GM23248 (cell line): ENCODE measurements around the gene ZNHIT6. TPM values are rescaled to one million over a fixed set of nuclear protein-coding genes. Genes with fewer than 3 reads are reported as not detected.
A peak's percentile ranks its signal among the peaks of the same experiment; 100 is the strongest.

Experiments used
- DNase-seq: peaks from one replicate; pipeline ENCODE4 v3.0.0-alpha.2; 2015
- H2AFZ ChIP-seq: fragments of 200-600 bp; sonication (generic); 2 replicates; pipeline ENCODE4 v1.6.1; 2016; ENCODE audit warnings: antibody characterized with exemption
- H3F3A ChIP-seq: fragments of 200-600 bp; sonication (generic); 2 replicates; pipeline ENCODE4 v1.6.1; 2016; ENCODE audit warnings: mild to moderate bottlenecking, antibody characterized with exemption, mixed run types; ENCODE audit not compliant: insufficient read depth
- H3K27ac ChIP-seq: fragments of 200-600 bp; sonication (generic); 2 replicates; pipeline ENCODE4 v1.5.1; 2016; ENCODE audit warnings: mild to moderate bottlenecking
- H3K27me3 ChIP-seq: fragments of 200-600 bp; sonication (generic); replicated peaks from 2 replicates; pipeline ENCODE4 v1.6.1; 2016; ENCODE audit warnings: mild to moderate bottlenecking; ENCODE audit not compliant: insufficient read depth
- H3K36me3 ChIP-seq: fragments of 200-600 bp; sonication (generic); 2 replicates; pipeline ENCODE4 v1.6.1; 2016; ENCODE audit warnings: low read depth, mild to moderate bottlenecking
- H3K4me1 ChIP-seq: fragments of 200-600 bp; sonication (generic); 2 replicates; pipeline ENCODE4 v1.6.1; 2016; ENCODE audit warnings: mild to moderate bottlenecking; ENCODE audit not compliant: insufficient read depth
- H3K4me2 ChIP-seq: fragments of 200-600 bp; sonication (generic); one replicate; pipeline ENCODE4 v1.6.1; 2016; ENCODE audit warnings: mild to moderate bottlenecking; ENCODE audit not compliant: unreplicated experiment
- H3K4me3 ChIP-seq: fragments of 200-600 bp; sonication (generic); 2 replicates; pipeline ENCODE4 v1.5.1; 2016; ENCODE audit warnings: mild to moderate bottlenecking
- H3K79me2 ChIP-seq: fragments of 200-600 bp; sonication (generic); 2 replicates; pipeline ENCODE4 v1.6.1; 2016; ENCODE audit warnings: mild to moderate bottlenecking; ENCODE audit not compliant: insufficient read depth
- H3K9ac ChIP-seq: fragments of 200-600 bp; sonication (generic); 2 replicates; pipeline ENCODE4 v1.6.1; 2016; ENCODE audit warnings: mild to moderate bottlenecking
- H3K9me2 ChIP-seq: fragments of 200-600 bp; sonication (generic); 2 replicates; pipeline ENCODE4 v1.6.1; 2016; ENCODE audit warnings: mixed run types, mild to moderate bottlenecking, moderate library complexity; ENCODE audit not compliant: insufficient read depth
- H3K9me3 ChIP-seq: fragments of 200-600 bp; sonication (generic); one replicate; pipeline ENCODE4 v1.6.1; 2017; ENCODE audit warnings: low read depth
- H4K20me1 ChIP-seq: fragments of 200-600 bp; sonication (generic); 2 replicates; pipeline ENCODE4 v1.6.0; 2016; ENCODE audit not compliant: insufficient read depth
- EZH2 ChIP-seq: fragments of 200-600 bp; sonication (generic); IDR thresholded peaks from 2 replicates; pipeline ENCODE4 v1.6.1; 2018; ENCODE audit warnings: antibody characterized with exemption, mild to moderate bottlenecking; ENCODE audit not compliant: insufficient read depth, poor library complexity, severe bottlenecking
- EZH2phosphoT487 ChIP-seq: fragments of 200-600 bp; sonication (generic); IDR thresholded peaks from 2 replicates; pipeline ENCODE4 v1.6.1; 2018; ENCODE audit warnings: antibody characterized with exemption, moderate library complexity, mild to moderate bottlenecking, low read depth; ENCODE audit not compliant: insufficient read depth
- WGBS, 2 experiments: methylation state at CpG; one replicate each; pipeline ENCODE4 v1.1.6; 2015 to 2017; ENCODE audit warnings: low lambda C conversion rate in 2 of 2, low coverage in 1 of 2; ENCODE audit errors: missing lambda C conversion rate in 2 of 2; 5-methylcytosine and 5-hydroxymethylcytosine counted together
- in situ Hi-C: fragments of 300-500 bp; cut with MboI; formaldehyde crosslinking; loops from 2 replicates; pipeline ENCODE4 v1.15.0; 2020
- polyA plus RNA-seq: library from polyadenylated mRNA; unstranded; fragments of >200 nt; fragmentation: Nextera tagmentation; extraction: Ambion mirVana; gene quantifications from 2 replicates; pipeline ENCODE4 v1.2.1, GENCODE V29; 2016
- total RNA-seq: library from RNA; depleted of rRNA; stranded (reverse); fragments of >200 nt; shearing (Covaris generic); gene quantifications from 2 replicates; pipeline ENCODE4 v1.2.3, GENCODE V29; 2014

Gene ZNHIT6
- total and polyA plus RNA-seq, 2 experiments from 2014 or later: 16.6 to 31.6 TPM

DNA sequence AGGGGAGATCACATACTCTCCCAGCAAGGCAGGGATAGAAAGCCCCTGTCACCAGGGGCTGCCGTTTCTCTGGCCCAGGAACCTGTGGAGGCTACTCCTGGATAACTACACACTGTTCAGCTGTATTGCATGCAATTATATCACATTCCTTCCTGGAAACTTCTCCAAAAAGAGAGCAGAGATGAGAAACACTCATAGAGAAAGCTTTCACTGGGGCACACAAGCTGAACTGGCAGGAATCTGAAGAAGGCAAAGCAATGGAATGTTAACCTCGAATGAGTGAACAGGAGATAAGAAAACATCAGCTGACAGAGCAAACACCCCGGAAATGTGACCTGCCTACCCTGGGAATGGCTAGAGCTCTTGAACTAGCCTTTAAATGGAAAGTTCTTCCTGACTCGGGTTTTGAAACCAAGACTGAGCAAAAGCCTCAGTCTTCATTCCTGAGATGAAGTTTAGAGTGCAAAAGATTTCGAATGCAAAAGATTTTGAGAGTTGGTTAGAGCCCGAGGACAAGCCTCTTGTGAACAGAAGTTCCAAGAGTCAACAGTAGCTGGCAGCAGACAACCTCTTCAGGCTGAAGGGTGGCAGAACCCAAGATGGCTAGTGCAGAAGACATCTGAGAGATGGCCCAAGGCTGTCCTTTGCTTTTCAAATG, 95.4 kb downstream of the ZNHIT6 start:
- Histone ChIP-seq H3K27me3 (no peaks in the 10 kb centered on the region), H4K20me1 (no peaks in the 10 kb centered on the region), H2AFZ (0 out of 2 replicates have a peak overlapping the region, but pooled peaks have one; percentile 5), H3K9ac (peak overlapping the region; percentile 84), H3K36me3 (no peaks in the 10 kb centered on the region), H3K4me2 (peak overlapping the region; percentile 85), H3K4me3 (peak overlapping the region; percentile 60), H3K79me2 (no peaks in the 10 kb centered on the region), H3K9me2 (no peaks in the 10 kb centered on the region), H3F3A (peaks cover 67% of the 10 kb centered on the region), H3K9me3 (no peaks in the 10 kb centered on the region), H3K4me1 (peaks cover 66% of the 10 kb centered on the region), H3K27ac (peak overlapping the region; percentile 98)
- TF ChIP-seq EZH2 (no peak), EZH2phosphoT487 (no peak)
- WGBS, 2 experiments: 22 to 28% methylated on average over 6 of the region's 6 CpGs
- DNase-seq: peak; percentile 86
- in situ Hi-C loops: no loop called here

GRCh38 chr1:85611856-85612255, 96.4 kb downstream of the ZNHIT6 start:
- Histone ChIP-seq H3K4me1 (peaks cover 65% of the 10 kb centered on the region), H3K9me2 (no peaks in the 10 kb centered on the region), H3K27me3 (no peaks in the 10 kb centered on the region), H3K4me2 (peak overlapping the region; percentile 85), H3K9me3 (no peaks in the 10 kb centered on the region), H3K79me2 (no peaks in the 10 kb centered on the region), H3K9ac (peak overlapping the region; percentile 84), H2AFZ (no peak overlapping the region), H3K36me3 (no peaks in the 10 kb centered on the region), H4K20me1 (no peaks in the 10 kb centered on the region), H3K27ac (peak overlapping the region; percentile 98), H3F3A (peaks cover 66% of the 10 kb centered on the region), H3K4me3 (peak overlapping the region; percentile 60)
- 1 to 5% methylated on average over 5 of the region's 5 CpGs for WGBS, 2 experiments
- peak; percentile 99 for DNase-seq
- in situ Hi-C loops: no loop called here
- TF ChIP-seq EZH2phosphoT487: no peak
- TF ChIP-seq EZH2: no peak

GRCh38 chr1:85611425-85611824, 96.8 kb downstream of the ZNHIT6 start:
- H3K4me1 ChIP-seq: peaks cover 69% of the 10 kb centered on the region
- in situ Hi-C loops: no loop called here
- H2AFZ ChIP-seq: no peak overlapping the region
- H4K20me1 ChIP-seq: no peaks in the 10 kb centered on the region
- H3K79me2 ChIP-seq: no peaks in the 10 kb centered on the region
- H3K4me2 ChIP-seq: peak overlapping the region; percentile 76
- DNase-seq: peak; percentile 94
- no peaks in the 10 kb centered on the region for H3K36me3 ChIP-seq
- peak overlapping the region; percentile 39 for H3K4me3 ChIP-seq
- H3K9me2 ChIP-seq: no peaks in the 10 kb centered on the region
- H3K27ac ChIP-seq: peak overlapping the region; percentile 98
- H3K9me3 ChIP-seq: no peaks in the 10 kb centered on the region
- H3K27me3 ChIP-seq: no peaks in the 10 kb centered on the region
- 0% methylated on average over 2 of the region's 2 CpGs for WGBS, 2 experiments
- peaks cover 66% of the 10 kb centered on the region for H3F3A ChIP-seq
- peak overlapping the region; percentile 79 for H3K9ac ChIP-seq
- TF ChIP-seq EZH2phosphoT487 (no peak), EZH2 (no peak)

DNA sequence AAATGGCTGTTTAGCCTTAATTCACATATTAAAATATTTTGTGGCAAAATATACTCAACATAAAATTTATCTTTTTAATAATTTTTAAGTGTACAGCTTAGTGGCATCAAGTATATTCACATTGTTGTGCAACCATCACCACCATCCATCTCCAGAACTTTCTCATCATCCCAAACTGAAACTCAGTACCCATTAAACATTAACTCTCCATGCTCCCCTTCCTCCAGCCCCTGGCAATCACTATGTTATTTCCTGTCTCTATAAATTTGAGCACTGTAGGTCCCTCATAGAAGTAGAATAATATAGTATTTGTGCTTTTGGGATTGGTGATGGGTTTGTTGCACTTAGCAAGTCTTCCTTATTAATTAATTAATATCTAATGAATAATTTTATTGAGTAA, 98.3 kb downstream of the ZNHIT6 start:
- in situ Hi-C loops: no loop called here
- H4K20me1 ChIP-seq: no peaks in the 10 kb centered on the region
- H3K79me2 ChIP-seq: no peaks in the 10 kb centered on the region
- no peaks in the 10 kb centered on the region for H3K36me3 ChIP-seq
- peak overlapping the region; percentile 98 for H3K27ac ChIP-seq
- H3K4me2 ChIP-seq: peak overlapping the region; percentile 25
- H3K9me2 ChIP-seq: no peaks in the 10 kb centered on the region
- no peak overlapping the region for H2AFZ ChIP-seq
- TF ChIP-seq EZH2: no peak
- TF ChIP-seq EZH2phosphoT487: no peak
- no peak overlapping the region for H3K9ac ChIP-seq
- H3K4me3 ChIP-seq: no peak overlapping the region
- H3K4me1 ChIP-seq: peaks cover 76% of the 10 kb centered on the region
- peaks cover 67% of the 10 kb centered on the region for H3F3A ChIP-seq
- no peaks in the 10 kb centered on the region for H3K9me3 ChIP-seq
- DNase-seq: no peak
- no peaks in the 10 kb centered on the region for H3K27me3 ChIP-seq

DNA sequence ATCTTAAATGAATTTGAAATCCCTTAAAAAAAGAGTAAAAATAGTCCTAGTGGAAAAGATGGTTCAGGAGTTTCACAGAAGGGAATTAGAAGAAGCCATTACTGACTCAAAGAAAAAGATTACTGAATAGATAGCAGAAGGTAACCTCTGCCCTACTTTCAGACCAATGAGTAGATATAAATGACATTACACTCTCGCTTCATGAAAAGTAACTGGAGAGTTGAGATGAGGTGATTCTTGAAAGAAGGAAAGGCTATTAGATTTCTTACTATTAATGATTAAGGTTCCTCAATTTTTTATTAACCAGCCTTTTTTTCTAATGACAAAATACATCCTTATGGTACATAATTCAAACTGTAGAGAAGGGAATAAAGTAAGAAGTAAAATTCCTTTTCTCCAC, 99.4 kb downstream of the ZNHIT6 start:
- peak overlapping the region; percentile 15 for H3K4me2 ChIP-seq
- H3K9ac ChIP-seq: no peak overlapping the region
- peak; percentile 14 for DNase-seq
- WGBS, 2 experiments: 85% methylated on average over 1 of the region's 1 CpG
- in situ Hi-C loops: no loop called here
- no peaks in the 10 kb centered on the region for H4K20me1 ChIP-seq
- no peaks in the 10 kb centered on the region for H3K9me3 ChIP-seq
- H3K4me1 ChIP-seq: peaks cover 76% of the 10 kb centered on the region
- H3F3A ChIP-seq: peaks cover 67% of the 10 kb centered on the region
- TF ChIP-seq EZH2: no peak
- no peak for TF ChIP-seq EZH2phosphoT487
- H3K27me3 ChIP-seq: no peaks in the 10 kb centered on the region
- H3K27ac ChIP-seq: peak overlapping the region; percentile 98
- no peaks in the 10 kb centered on the region for H3K36me3 ChIP-seq
- H3K4me3 ChIP-seq: no peak overlapping the region
- no peak overlapping the region for H2AFZ ChIP-seq
- H3K9me2 ChIP-seq: no peaks in the 10 kb centered on the region
- H3K79me2 ChIP-seq: no peaks in the 10 kb centered on the region
